Endothelial cell of umbilical vein (primary cell): Measurements from ENCODE around the gene ADARB1.

Source experiments
- EZH2 ChIP-seq: IDR thresholded peaks from 2 replicates; pipeline ENCODE4 v1.6.1; 2012; ENCODE audit warnings: borderline replicate concordance, low read depth, mild to moderate bottlenecking, moderate library complexity, low read length, inconsistent platforms; ENCODE audit not compliant: severe bottlenecking
- POLR2A ChIP-seq: IDR thresholded peaks from 2 replicates; pipeline ENCODE4 v1.6.1; 2012; ENCODE audit warnings: low read depth, mild to moderate bottlenecking, control low read depth, low read length
- POLR2AphosphoS5 ChIP-seq: IDR thresholded peaks from 2 replicates; pipeline ENCODE4 v1.6.1; 2012; ENCODE audit warnings: low read depth, mild to moderate bottlenecking, control low read depth, low read length, moderate library complexity; ENCODE audit not compliant: insufficient read depth
- TF ChIP-seq, protein P1 (sequence below), 2 donors: IDR thresholded peaks; 1 replicate in 1 of 2; 2 replicates in 1 of 2; pipeline ENCODE4 v1.5.1; 2011; ENCODE audit warnings: low read length in 2 of 2, mild to moderate bottlenecking in 2 of 2, moderate library complexity in 2 of 2, control low read depth in 1 of 2, inconsistent platforms in 1 of 2, low read depth in 1 of 2; ENCODE audit not compliant: insufficient read depth in 1 of 2; ENCODE audit errors: extremely low read depth in 1 of 2

DNA sequence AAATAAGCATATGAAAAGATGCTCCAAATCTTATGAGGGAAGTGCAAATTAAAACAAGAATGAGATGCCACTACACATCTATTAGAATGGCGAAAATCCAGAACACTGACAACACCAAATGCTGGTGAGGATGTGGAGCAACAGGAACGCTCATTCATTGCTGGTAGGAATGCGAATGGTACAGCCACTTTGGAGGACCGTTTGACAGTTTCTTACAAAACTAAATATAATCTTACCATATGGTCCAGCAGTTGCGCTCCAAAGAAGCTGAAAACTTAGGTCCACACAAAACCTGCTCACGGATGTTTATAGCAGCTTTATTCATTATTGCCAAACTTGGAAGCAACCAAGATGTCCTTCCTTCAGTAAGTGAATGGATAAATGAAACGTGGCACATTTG lies 163.0 kb downstream of the ADARB1 start:
- TF ChIP-seq POLR2A, result no peak
- no peak for TF ChIP-seq POLR2AphosphoS5
- TF ChIP-seq, protein P1, sequence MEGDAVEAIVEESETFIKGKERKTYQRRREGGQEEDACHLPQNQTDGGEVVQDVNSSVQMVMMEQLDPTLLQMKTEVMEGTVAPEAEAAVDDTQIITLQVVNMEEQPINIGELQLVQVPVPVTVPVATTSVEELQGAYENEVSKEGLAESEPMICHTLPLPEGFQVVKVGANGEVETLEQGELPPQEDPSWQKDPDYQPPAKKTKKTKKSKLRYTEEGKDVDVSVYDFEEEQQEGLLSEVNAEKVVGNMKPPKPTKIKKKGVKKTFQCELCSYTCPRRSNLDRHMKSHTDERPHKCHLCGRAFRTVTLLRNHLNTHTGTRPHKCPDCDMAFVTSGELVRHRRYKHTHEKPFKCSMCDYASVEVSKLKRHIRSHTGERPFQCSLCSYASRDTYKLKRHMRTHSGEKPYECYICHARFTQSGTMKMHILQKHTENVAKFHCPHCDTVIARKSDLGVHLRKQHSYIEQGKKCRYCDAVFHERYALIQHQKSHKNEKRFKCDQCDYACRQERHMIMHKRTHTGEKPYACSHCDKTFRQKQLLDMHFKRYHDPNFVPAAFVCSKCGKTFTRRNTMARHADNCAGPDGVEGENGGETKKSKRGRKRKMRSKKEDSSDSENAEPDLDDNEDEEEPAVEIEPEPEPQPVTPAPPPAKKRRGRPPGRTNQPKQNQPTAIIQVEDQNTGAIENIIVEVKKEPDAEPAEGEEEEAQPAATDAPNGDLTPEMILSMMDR (IDR thresholded peaks at IDR 0.05; ENCODE audit: extremely low read depth in 1 of 2, insufficient read depth in 1 of 2, low read depth in 1 of 2, low read length in 2 of 2), result no peak
- TF ChIP-seq EZH2, result no peak
